ENCODE data around the gene FAM13C. TPM values are rescaled to one million over a fixed set of nuclear protein-coding genes. Genes with fewer than 3 reads are reported as not detected.
"Not testable (repeated sequence)": the region's sequence is repeated elsewhere in the genome, so short reads cannot be mapped to it uniquely, and the experiment has no call there.

Gene FAM13C
- total RNA-seq, 2 donors from 2014 or later, result 5.4 to 9.6 TPM

DNA sequence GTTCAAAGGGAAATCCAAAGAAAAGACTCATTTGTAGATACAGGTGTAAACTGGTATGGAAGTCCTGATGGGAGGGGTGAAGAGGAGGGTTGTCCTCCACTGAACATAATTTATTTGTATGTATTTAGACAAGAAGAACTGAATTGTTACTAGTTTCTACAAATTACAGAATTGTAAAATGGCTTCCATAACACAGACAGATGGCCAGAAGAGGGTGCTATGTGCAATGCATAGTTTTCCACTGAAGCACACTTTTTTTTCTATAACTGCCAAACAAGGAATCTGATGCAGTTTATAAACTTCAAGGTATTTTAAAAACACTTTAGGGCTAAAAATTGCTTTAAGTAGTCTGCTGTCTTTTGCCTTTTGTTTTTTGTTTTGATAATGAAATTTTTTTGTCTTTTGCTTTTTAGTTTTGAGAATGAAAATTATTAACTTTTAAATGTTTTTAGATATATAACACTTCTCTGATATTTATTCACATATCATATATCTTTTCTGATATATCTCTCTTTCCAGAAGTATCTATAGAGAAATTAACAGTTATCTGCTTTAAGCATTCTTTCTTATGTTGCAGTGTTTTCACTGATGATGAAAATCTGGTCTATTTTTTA is 127.4 kb downstream of the FAM13C start:
- Histone ChIP-seq H3K9me3 (no peaks in the 10 kb centered on the region), H3K36me3 (replicated peaks in 1 of 2; ENCODE audit: insufficient read depth in 1 of 2, low read depth in 2 of 2) (peaks cover 0 to 3% of the 10 kb centered on the region in 2 donors), H3K4me3 (no peak overlapping the region), H3K27ac (no peak overlapping the region), H3K4me1 (no peaks in the 10 kb centered on the region), H3K27me3 (no peaks in the 10 kb centered on the region)
- intact Hi-C loops (cut with DNase I), result no loop called here
- DNase-seq (peak in 3 of 4 donors; percentile 13 to 31 (median 27)), ATAC-seq (no peak)
- TF ChIP-seq, protein P1, sequence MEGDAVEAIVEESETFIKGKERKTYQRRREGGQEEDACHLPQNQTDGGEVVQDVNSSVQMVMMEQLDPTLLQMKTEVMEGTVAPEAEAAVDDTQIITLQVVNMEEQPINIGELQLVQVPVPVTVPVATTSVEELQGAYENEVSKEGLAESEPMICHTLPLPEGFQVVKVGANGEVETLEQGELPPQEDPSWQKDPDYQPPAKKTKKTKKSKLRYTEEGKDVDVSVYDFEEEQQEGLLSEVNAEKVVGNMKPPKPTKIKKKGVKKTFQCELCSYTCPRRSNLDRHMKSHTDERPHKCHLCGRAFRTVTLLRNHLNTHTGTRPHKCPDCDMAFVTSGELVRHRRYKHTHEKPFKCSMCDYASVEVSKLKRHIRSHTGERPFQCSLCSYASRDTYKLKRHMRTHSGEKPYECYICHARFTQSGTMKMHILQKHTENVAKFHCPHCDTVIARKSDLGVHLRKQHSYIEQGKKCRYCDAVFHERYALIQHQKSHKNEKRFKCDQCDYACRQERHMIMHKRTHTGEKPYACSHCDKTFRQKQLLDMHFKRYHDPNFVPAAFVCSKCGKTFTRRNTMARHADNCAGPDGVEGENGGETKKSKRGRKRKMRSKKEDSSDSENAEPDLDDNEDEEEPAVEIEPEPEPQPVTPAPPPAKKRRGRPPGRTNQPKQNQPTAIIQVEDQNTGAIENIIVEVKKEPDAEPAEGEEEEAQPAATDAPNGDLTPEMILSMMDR (IDR thresholded peaks at IDR 0.05), result peak in 6 of 7 experiments; percentile 29 to 44 (median 39)
- no peak for TF ChIP-seq POLR2A (IDR thresholded peaks at IDR 0.05)

DNA sequence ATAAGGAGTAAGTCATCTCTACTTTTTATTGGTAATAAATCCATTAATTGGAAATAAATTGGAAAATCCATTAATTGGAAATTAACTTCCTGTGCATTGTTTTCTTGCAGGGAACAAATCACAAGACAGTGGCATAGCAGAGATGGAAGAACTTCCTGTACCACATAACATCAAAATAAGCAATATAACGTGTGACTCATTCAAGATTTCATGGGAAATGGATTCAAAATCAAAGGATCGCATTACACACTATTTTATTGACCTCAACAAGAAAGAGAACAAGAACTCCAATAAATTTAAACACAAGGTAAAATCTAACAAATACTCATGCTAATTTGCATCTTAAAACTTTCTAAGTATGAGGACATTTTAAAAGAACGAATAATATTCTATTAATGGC is 128.2 kb downstream of the FAM13C start:
- DNase-seq, result no peak
- Histone ChIP-seq H3K27ac (no peak overlapping the region), H3K27me3 (no peaks in the 10 kb centered on the region), H3K4me1 (no peaks in the 10 kb centered on the region), H3K4me3 (no peak overlapping the region), H3K36me3 (replicated peaks in 1 of 2; ENCODE audit: insufficient read depth in 1 of 2, low read depth in 2 of 2) (peaks cover 0 to 2% of the 10 kb centered on the region in 2 donors), H3K9me3 (no peaks in the 10 kb centered on the region)
- TF ChIP-seq POLR2A (IDR thresholded peaks at IDR 0.05), result no peak
- TF ChIP-seq, protein P1 (IDR thresholded peaks at IDR 0.05), result no peak
- ATAC-seq, result no peak
- intact Hi-C loops (cut with DNase I), result no loop called here
- WGBS, 2 donors, result 68 to 75% methylated on average over 3 of the region's 3 CpGs

DNA sequence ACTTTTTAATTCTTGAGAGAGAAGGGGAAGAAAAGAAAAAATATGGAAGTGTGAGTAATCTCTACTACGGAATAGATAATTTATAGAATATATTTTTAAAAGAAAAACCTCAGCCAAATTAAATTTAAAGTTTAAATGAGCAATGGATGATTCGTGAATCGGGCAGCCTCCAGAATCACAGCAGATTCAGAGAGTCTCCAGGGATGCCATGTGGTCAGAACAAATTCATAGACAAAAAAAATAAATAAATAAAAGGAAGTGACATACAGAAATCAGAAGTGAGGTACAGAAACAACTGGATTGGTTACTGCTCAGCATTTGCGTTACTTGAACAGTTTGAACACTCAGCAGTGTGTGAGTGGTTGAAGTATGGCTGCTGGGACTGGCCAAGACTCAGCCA is 132.9 kb downstream of the FAM13C start:
- intact Hi-C loops (cut with DNase I), result no loop called here
- H3K4me3 ChIP-seq, result no peak overlapping the region
- no peak for DNase-seq
- no peaks in the 10 kb centered on the region for H3K27me3 ChIP-seq
- H3K36me3 ChIP-seq (replicated peaks in 1 of 2; ENCODE audit: insufficient read depth in 1 of 2, low read depth in 2 of 2), result no peaks in the 10 kb centered on the region
- H3K27ac ChIP-seq, result no peak overlapping the region
- H3K4me1 ChIP-seq, result no peaks in the 10 kb centered on the region
- WGBS, 2 donors, result 92 to 93% methylated on average over 4 of the region's 4 CpGs
- no peak for TF ChIP-seq POLR2A (IDR thresholded peaks at IDR 0.05)
- TF ChIP-seq, protein P1 (IDR thresholded peaks at IDR 0.05), result no peak
- H3K9me3 ChIP-seq, result no peaks in the 10 kb centered on the region
- ATAC-seq, result no peak

DNA sequence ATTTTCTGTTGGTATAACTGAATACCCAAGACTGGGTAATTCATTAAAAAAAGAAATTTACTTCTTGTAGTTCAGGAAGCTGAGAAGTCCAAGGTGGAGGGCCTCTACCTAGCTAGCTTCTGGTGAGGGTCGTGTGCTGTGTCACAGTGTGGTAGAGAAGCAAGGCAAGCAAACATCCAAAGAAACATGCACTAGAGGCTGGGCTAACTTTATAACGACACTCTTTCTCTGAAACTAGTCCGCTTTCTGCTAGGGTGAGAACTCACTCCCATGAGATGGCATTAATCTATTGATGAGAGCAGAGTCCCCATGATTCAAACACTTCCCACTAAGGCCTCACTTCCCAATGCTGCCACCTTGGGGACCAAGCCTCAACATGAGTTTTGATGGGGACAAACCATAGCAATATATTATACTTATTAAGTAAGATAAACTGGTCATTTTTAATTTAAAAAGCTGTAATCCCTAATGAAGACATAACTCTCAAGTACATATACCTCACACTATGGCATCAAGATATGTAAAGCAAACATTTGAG is 135.1 kb downstream of the FAM13C start:
- no peak for TF ChIP-seq POLR2A (IDR thresholded peaks at IDR 0.05)
- TF ChIP-seq, protein P1 (IDR thresholded peaks at IDR 0.05), result no peak
- no peak for ATAC-seq
- no peaks in the 10 kb centered on the region for H3K36me3 ChIP-seq (replicated peaks in 1 of 2; ENCODE audit: insufficient read depth in 1 of 2, low read depth in 2 of 2)
- 91 to 94% methylated on average over 3 of the region's 3 CpGs for WGBS, 2 donors
- no peaks in the 10 kb centered on the region for H3K4me1 ChIP-seq
- no peak overlapping the region for H3K27ac ChIP-seq
- no peaks in the 10 kb centered on the region for H3K9me3 ChIP-seq
- no peak for DNase-seq
- H3K4me3 ChIP-seq, result no peak overlapping the region
- H3K27me3 ChIP-seq, result no peaks in the 10 kb centered on the region
- intact Hi-C loops (cut with DNase I), result no loop called here

DNA sequence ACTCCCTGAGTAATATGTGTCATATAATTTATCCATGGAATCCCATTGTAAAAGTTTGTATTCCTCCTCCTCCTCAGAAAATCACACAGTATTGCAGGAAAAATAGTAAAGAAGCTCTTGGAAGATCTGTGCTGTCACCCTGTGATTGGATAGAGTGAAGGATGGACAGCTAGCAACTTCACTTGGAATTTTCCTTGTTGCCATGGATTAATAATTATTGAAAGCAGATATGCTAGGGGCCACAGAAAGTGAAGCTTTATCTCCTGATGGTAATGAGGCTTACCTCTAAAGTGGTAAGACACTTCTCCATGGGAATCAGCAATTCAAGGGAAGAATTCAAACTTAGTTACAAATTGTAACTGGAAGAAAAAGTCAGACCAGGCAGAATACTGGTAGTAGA is 137.1 kb downstream of the FAM13C start:
- Histone ChIP-seq H3K4me1 (no peaks in the 10 kb centered on the region), H3K27me3 (no peaks in the 10 kb centered on the region), H3K4me3 (no peak overlapping the region), H3K27ac (no peak overlapping the region), H3K9me3 (no peaks in the 10 kb centered on the region), H3K36me3 (replicated peaks in 1 of 2; ENCODE audit: insufficient read depth in 1 of 2, low read depth in 2 of 2) (no peaks in the 10 kb centered on the region)
- no peak for ATAC-seq
- no peak for DNase-seq
- TF ChIP-seq, protein P1 (IDR thresholded peaks at IDR 0.05), result no peak
- no peak for TF ChIP-seq POLR2A (IDR thresholded peaks at IDR 0.05)
- intact Hi-C loops (cut with DNase I), result no loop called here

DNA sequence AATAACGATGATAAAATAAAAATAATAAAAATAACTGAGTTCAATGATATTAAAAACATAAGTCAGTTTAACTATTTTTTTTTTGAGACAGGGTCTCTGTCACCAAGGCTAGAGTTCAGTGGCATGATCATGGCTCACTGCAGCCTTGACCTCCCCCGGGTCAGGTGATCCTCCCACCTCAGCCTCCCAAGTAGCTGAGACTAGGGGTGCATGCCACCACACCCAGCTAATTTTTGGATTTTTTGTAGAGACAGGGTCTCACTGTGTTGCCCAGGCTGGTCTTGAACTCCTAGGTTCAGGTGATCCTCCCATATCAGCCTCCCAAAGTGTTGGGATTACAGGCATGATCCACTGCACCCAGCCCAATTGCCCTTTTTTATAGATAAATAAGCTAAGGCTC is 138.8 kb downstream of the FAM13C start:
- H3K4me1 ChIP-seq; H3K9me3 ChIP-seq; H3K27me3 ChIP-seq; intact Hi-C loops (cut with DNase I); H3K27ac ChIP-seq; H3K4me3 ChIP-seq; H3K36me3 ChIP-seq (replicated peaks in 1 of 2; ENCODE audit: insufficient read depth in 1 of 2, low read depth in 2 of 2); ATAC-seq; DNase-seq: not testable (repeated sequence)
- 73 to 91% methylated on average over 2 of the region's 2 CpGs for WGBS, 2 donors
